IPS DF 6.9 (cell line): ENCODE measurements around the gene ABHD10.

Source experiments
- DNase-seq: peaks from one replicate; pipeline ENCODE4 v3.0.0-alpha.2; 2013; ENCODE audit warnings: low read depth, low spot score
- H3K27ac ChIP-seq: one replicate; pipeline ENCODE4 v1.5.1; 2013; ENCODE audit warnings: low read length, control low read depth
- H3K27me3 ChIP-seq: 2 replicates; pipeline ENCODE4 v1.6.1; 2013; ENCODE audit warnings: mild to moderate bottlenecking, low read length; ENCODE audit not compliant: control insufficient read depth, insufficient read depth
- H3K36me3 ChIP-seq: 2 replicates; pipeline ENCODE4 v1.6.1; 2013; ENCODE audit warnings: low read length; ENCODE audit not compliant: control insufficient read depth, insufficient read depth
- H3K4me1 ChIP-seq: 2 replicates; pipeline ENCODE4 v1.6.1; 2013; ENCODE audit warnings: low read length; ENCODE audit not compliant: control insufficient read depth, insufficient read depth
- H3K4me3 ChIP-seq: 2 replicates; pipeline ENCODE4 v1.5.1; 2013; ENCODE audit warnings: mild to moderate bottlenecking, low read length
- H3K9me3 ChIP-seq: 2 replicates; pipeline ENCODE4 v1.6.1; 2013; ENCODE audit warnings: low read length, inconsistent platforms; ENCODE audit not compliant: control insufficient read depth, insufficient read depth
- WGBS: extraction: QIAGEN DNeasy Blood & Tissue Kit; methylation state at CpG from one replicate; pipeline ENCODE4 v1.1.7; 2013; ENCODE audit warnings: mixed read lengths, missing lambda C conversion rate; ENCODE audit not compliant: insufficient read length, insufficient coverage; 5-methylcytosine and 5-hydroxymethylcytosine counted together

Gene ABHD10

GRCh38 chr3:112000966-112001365 is 22.1 kb downstream of the ABHD10 start:
- DNase-seq = no peak
- H3K27ac ChIP-seq = no peak overlapping the region
- no CpG with 5 or more reads among the region's 2 CpGs for WGBS
- H3K36me3 ChIP-seq = no peaks in the 10 kb centered on the region
- no peaks in the 10 kb centered on the region for H3K9me3 ChIP-seq
- H3K4me3 ChIP-seq = no peak overlapping the region
- peaks cover 2% of the 10 kb centered on the region; the same call in 1 of the 2 replicates for H3K4me1 ChIP-seq
- no peaks in the 10 kb centered on the region; the same call in 1 of the 2 replicates for H3K27me3 ChIP-seq

GRCh38 chr3:112001526-112001925 is 22.7 kb downstream of the ABHD10 start:
- H3K27ac ChIP-seq = no peak overlapping the region
- no peak overlapping the region for H3K4me3 ChIP-seq
- H3K9me3 ChIP-seq = no peaks in the 10 kb centered on the region
- WGBS = no CpG with 5 or more reads among the region's 2 CpGs
- no peaks in the 10 kb centered on the region for H3K36me3 ChIP-seq
- peaks cover 2% of the 10 kb centered on the region; the same call in 1 of the 2 replicates for H3K4me1 ChIP-seq
- DNase-seq = no peak
- H3K27me3 ChIP-seq = no peaks in the 10 kb centered on the region; the same call in 1 of the 2 replicates

GRCh38 chr3:112002096-112002971 is 23.5 kb downstream of the ABHD10 start:
- no peak for DNase-seq
- no CpG with 5 or more reads among the region's 8 CpGs for WGBS
- Histone ChIP-seq H3K27me3 (no peaks in the 10 kb centered on the region; the same call in 1 of the 2 replicates), H3K4me3 (no peak overlapping the region), H3K9me3 (no peaks in the 10 kb centered on the region), H3K36me3 (no peaks in the 10 kb centered on the region), H3K27ac (no peak overlapping the region), H3K4me1 (peaks cover 2% of the 10 kb centered on the region; the same call in 1 of the 2 replicates)

- Histone ChIP-seq H3K27ac (no peak overlapping the region), H3K4me1 (peaks cover 2% of the 10 kb centered on the region; the same call in 1 of the 2 replicates)
- no CpG with 5 or more reads among the region's 4 CpGs for WGBS
Observed at GRCh38 chr3:112003321-112004080, 24.7 kb downstream of the ABHD10 start.

GRCh38 chr3:112004187-112004586 is 25.4 kb downstream of the ABHD10 start:
- 100% methylated on average over 1 of the region's 2 CpGs for WGBS
- H3K4me3 ChIP-seq = no peak overlapping the region
- peaks cover 2% of the 10 kb centered on the region; the same call in 1 of the 2 replicates for H3K4me1 ChIP-seq
- H3K9me3 ChIP-seq = no peaks in the 10 kb centered on the region
- no peak overlapping the region for H3K27ac ChIP-seq
- no peaks in the 10 kb centered on the region; the same call in 1 of the 2 replicates for H3K27me3 ChIP-seq
- H3K36me3 ChIP-seq = no peaks in the 10 kb centered on the region
- no peak for DNase-seq

More at GRCh38 chr3:112003321-112004080, 24.7 kb downstream of the ABHD10 start:
- Histone ChIP-seq H3K4me3 (no peak overlapping the region), H3K36me3 (no peaks in the 10 kb centered on the region), H3K27me3 (no peaks in the 10 kb centered on the region; the same call in 1 of the 2 replicates), H3K9me3 (no peaks in the 10 kb centered on the region)
- no peak for DNase-seq

GRCh38 chr3:112004669-112005068 is 25.8 kb downstream of the ABHD10 start:
- no peaks in the 10 kb centered on the region; the same call in 1 of the 2 replicates for H3K27me3 ChIP-seq
- H3K4me3 ChIP-seq = no peak overlapping the region
- DNase-seq = no peak
- peaks cover 2% of the 10 kb centered on the region; the same call in 1 of the 2 replicates for H3K4me1 ChIP-seq
- H3K27ac ChIP-seq = no peak overlapping the region
- no peaks in the 10 kb centered on the region for H3K36me3 ChIP-seq
- no peaks in the 10 kb centered on the region for H3K9me3 ChIP-seq
- no CpG with 5 or more reads among the region's 2 CpGs for WGBS

GRCh38 chr3:112005091-112005672 is 26.4 kb downstream of the ABHD10 start:
- no CpG with 5 or more reads among the region's 4 CpGs for WGBS
- Histone ChIP-seq H3K4me3 (no peak overlapping the region), H3K36me3 (no peaks in the 10 kb centered on the region), H3K27me3 (no peaks in the 10 kb centered on the region), H3K4me1 (peaks cover 2% of the 10 kb centered on the region; the same call in 1 of the 2 replicates), H3K9me3 (no peaks in the 10 kb centered on the region), H3K27ac (no peak overlapping the region)
- DNase-seq = no peak

GRCh38 chr3:112007633-112008032 is 28.8 kb downstream of the ABHD10 start:
- WGBS = no CpG with 5 or more reads among the region's 1 CpG
- Histone ChIP-seq H3K36me3 (no peaks in the 10 kb centered on the region), H3K27ac (no peak overlapping the region), H3K4me3 (no peak overlapping the region), H3K4me1 (no peaks in the 10 kb centered on the region), H3K9me3 (no peaks in the 10 kb centered on the region), H3K27me3 (no peaks in the 10 kb centered on the region)
- no peak for DNase-seq

- no peak for DNase-seq
- no CpG with 5 or more reads among the region's 2 CpGs for WGBS
Observed at GRCh38 chr3:112009670-112010069, 30.8 kb downstream of the ABHD10 start.

GRCh38 chr3:112010636-112011035 is 31.8 kb downstream of the ABHD10 start:
- H3K4me1 ChIP-seq = no peaks in the 10 kb centered on the region
- H3K4me3 ChIP-seq = no peak overlapping the region
- H3K27ac ChIP-seq = no peak overlapping the region
- WGBS = no CpG with 5 or more reads among the region's 3 CpGs
- no peaks in the 10 kb centered on the region for H3K9me3 ChIP-seq
- no peaks in the 10 kb centered on the region for H3K27me3 ChIP-seq
- H3K36me3 ChIP-seq = no peaks in the 10 kb centered on the region
- DNase-seq = no peak

More at GRCh38 chr3:112009670-112010069, 30.8 kb downstream of the ABHD10 start:
- Histone ChIP-seq H3K9me3 (no peaks in the 10 kb centered on the region), H3K27ac (no peak overlapping the region), H3K36me3 (no peaks in the 10 kb centered on the region), H3K4me3 (no peak overlapping the region), H3K4me1 (no peaks in the 10 kb centered on the region), H3K27me3 (no peaks in the 10 kb centered on the region)
